GM20431 (cell line): ENCODE results near the gene DFFA.
"Not testable (repeated sequence)": the region's sequence is repeated elsewhere in the genome, so short reads cannot be mapped to it uniquely, and the experiment has no call there.

Experiments used
- in situ Hi-C: fragments of 300-500 bp; cut with MseI, MboI; formaldehyde crosslinking; loops from one replicate; pipeline ENCODE4 v1.15.0; 2020; ENCODE audit warnings: low sequenced_read_pairs; ENCODE audit not compliant: unreplicated experiment

Gene DFFA

DNA sequence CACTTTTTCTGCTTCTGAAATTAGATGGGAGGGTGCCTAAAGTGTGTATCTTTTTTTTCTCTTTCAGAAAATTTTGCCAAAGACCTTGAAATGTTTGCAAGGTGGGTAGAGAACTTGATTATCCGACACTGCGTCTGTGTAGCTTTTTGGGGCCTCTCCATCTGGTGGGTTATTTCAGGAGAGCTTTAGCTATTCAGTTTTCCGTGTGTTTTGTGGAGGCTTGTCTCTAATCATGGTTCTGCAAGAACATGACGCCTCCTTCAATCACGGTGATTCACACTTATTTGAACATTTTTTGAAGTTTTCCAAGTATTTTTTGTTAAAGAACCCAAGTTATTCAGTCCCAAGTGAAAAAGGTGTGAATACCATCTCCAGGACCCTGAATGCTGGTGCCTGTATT is 37.7 kb downstream of the DFFA start:
- in situ Hi-C loops = no loop called here

DNA sequence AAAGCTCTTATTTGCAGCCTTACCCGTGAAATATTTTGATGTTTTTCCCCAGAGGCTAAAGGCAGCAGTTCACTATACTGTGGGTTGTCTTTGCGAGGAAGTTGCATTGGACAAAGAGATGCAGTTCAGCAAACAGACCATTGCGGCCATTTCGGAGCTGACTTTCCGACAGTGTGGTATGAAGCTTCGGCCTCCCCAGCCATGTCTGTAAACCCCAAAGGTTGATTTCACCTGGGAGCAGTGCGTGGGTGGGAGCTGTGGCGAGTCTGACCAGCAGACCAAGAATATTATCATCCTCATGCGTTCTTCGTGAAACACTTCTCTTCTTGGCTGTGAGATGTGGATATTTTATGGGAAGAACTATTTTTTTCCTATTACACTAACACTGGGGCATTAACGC is 38.5 kb downstream of the DFFA start:
- in situ Hi-C loops = no loop called here

- in situ Hi-C loops = no loop called here
These were observed 39.2 kb downstream of the DFFA start for GRCh38 chr1:10432910-10433700.

DNA sequence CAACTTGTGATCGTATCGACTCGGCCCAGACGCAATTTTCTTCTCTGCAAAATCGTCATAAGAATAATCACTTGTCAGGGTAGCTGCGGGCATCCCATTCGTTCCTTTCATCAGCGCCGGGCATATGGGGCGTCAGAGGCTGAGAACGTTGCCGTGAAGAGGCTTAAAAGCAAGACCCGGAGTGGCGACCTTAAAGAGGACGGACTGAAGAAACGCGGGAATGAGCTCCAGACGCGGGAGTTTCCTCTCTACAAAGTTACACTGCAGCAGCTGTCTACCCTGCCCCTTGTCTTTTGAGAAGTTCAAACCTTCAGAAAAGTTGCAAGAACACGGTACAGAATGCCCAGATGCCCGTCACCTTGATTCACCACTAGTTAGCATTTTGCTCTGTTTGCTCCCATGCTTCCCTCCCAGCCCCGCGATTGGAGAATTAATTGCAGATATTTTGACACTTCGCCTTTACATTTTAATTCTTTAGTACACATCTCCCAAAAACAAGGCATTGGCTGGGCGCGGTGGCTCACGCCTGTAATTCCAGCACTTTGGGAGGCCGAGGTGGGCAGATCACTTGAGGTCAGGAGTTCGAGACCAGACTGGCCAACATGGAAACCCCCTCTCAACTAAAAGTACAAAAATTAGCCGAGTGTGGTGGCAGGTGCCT is 41.1 kb downstream of the DFFA start:
- in situ Hi-C loops = no loop called here

DNA sequence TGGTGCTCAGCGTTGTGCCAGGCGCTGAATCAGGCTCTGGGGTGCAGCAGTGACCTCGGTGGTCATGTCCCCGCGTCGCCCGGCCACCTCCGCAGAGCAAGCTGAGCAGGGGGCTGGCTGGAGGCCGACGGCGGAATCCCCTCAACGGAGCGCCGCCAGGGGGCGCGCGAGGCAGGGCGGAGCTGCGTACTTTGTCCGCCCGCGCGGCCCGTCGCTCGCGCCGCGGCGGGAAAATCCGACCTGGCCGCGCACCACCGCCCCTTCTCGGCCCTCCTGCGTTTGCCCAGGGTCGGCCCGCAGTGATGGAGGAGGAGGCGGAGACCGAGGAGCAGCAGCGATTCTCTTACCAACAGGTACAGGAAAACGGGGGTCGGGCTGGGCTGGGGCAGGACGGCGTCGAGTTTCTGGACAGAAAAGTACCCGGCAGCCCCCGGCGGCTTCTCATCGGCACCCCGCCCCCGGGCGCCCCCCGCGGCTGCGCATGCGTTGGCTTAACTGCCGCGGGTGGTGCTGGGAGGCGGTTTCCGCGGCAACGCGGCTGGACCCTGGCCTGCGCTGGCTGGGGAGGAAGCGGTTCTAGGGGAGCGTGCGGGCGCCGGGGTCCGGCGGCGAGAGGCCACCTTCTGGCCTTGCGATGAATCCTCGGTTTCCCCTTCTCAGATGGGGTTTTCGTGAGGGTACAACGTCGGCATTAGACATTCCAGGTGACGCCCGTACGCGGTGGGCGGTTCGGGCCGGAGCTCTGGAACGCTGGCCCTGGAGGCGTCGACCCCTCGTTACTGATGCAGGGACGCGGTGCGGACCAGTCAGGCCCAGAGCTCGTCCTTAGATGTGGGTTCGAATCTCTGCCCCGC is 41.9 kb downstream of the DFFA start, which contains the start of gene CENPS:
Gene CENPS, plus strand, starts transcription at position 218 of the 854 bp plus-strand sequence. Its CDS starts 85 bp downstream, at position 303.
- in situ Hi-C loops = no loop called here

GRCh38 chr1:10429868-10430215 is 42.5 kb downstream of the DFFA start:
- in situ Hi-C loops = no loop called here

DNA sequence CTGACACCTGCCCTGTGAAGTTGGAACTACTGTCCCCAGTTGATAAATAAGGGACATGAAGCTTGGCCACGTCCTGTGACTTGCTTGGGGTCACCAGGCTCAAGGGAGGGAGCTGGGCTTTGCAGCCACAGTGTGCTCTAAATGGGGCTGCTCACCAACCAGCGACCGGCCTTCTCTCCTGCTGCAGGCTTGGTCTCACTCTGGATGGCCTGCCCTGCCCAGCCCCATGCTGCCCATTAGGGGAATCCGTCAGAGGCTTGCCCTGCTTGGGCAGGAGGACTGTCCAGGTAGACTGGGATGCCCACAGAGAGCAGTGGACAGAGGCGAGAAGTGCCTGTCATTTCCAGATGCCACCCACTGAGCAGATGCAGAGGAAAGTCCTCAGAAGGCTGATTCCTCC is 43.3 kb downstream of the DFFA start:
- in situ Hi-C loops = no loop called here

GRCh38 chr1:10426535-10426848 is 45.8 kb downstream of the DFFA start:
- in situ Hi-C loops = not testable (repeated sequence)

- in situ Hi-C loops = not testable (repeated sequence)
These were observed 46.3 kb downstream of the DFFA start for GRCh38 chr1:10425826-10426534.

DNA sequence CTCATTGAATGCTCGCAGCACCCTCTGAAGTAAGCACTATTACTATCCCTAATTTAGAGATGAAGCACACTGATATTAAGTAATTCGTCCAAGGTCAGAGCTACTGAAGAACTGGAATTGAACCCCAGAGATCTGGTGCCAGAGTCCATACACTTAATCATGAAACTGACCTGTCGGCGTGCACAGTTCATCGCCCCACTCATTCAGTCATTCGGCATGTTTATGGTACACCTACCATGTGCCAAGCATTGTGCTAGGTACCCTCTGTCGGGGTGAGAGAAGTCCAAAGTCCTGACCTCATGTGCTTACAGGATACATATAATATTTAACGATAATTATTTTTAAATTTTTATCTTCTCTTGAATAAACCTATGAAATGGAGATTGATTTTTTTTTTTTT is 47.7 kb downstream of the DFFA start:
- in situ Hi-C loops = no loop called here

GRCh38 chr1:10424034-10424433 is 48.3 kb downstream of the DFFA start:
- in situ Hi-C loops = no loop called here

- in situ Hi-C loops = no loop called here
These were observed 50.7 kb downstream of the DFFA start for GRCh38 chr1:10421637-10422036.

DNA sequence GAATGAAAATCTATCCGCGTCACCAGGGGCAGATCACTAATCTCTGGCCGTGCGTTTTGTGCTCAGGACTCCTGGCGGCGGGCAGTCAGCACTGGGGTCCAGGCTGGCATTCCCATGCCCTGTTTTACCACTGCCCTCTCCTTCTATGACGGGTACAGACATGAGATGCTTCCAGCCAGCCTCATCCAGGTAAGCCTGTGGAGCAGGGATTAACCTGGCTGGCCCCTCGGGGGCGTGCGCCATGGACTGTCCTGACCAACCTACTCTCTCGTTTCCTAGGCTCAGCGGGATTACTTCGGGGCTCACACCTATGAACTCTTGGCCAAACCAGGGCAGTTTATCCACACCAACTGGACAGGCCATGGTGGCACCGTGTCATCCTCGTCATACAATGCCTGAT is 53.0 kb downstream of the DFFA start:
- in situ Hi-C loops = no loop called here

- in situ Hi-C loops = not testable (repeated sequence)
These were observed 53.6 kb downstream of the DFFA start for GRCh38 chr1:10418741-10419140.

DNA sequence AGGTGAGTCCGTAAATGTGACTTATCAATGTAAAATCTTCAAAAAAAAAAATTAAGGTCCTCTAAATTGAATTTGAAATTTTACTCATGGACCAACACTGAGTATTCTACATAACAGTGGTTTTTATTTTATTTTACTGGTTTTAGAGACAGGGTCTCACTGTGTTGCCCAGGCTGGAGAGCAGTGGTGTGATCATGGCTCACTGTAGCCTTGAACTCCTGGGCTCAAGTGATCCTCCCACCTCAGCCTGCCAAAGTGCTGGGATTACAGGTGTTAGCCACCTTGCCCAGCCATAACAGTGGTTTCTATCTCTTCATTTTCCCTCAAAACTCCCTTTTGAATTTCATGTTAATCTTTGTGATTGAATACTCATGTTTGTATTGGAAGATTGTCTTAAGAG is 56.4 kb downstream of the DFFA start:
- in situ Hi-C loops = not testable (repeated sequence)

DNA sequence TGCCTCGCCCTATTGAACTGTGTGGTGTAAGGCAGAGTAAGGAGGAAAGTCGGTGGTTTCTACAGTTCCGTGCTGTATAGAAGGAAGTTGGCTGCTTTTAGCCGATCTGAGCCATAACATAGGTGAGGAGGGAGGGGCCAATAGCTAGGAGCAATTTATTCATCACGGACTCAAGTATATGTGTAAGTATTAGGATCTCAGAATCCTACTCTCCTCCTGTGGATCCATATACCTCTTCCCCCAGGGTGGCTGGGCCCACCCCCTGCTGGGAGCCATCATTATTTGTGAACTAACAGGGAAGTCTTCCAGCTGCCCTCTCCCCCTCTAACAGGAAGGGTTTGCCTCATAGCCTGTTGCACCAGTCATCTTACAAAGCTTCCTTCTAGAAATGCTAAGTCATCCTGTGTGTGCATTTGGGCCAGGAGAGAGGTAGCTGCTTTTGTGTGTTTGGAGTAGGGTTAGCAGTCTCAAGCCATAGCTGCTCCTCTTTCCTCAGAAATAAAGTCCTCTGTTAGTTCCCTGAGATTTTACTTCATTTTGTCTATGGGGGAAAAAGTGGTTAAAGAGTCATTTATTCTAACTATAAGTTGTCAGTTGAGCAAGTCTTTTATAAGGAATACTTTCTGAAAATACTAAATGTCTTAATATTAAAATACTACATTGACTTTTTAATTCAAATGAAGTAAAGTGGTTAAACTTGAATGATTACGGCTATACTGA is 57.0 kb downstream of the DFFA start:
- in situ Hi-C loops = no loop called here

DNA sequence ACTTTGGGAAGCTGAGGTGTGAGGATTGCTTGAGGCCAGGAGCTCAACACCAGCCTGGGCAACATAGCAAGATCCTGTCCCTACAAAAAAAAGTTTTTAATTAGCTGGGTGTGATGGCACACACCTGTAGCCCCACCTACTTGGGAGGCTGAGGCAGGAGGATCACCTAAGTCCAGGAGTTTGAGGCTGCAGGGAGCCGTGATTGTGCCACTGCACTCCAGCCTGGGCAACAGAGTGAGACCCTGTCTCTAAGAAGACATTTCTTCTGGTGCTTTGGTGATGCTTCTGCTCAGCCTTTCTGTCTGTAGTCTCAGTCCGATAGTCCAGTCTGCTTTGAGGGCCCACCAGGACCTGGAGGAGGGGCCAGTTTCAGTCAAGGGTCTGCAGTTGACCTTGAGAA is 65.1 kb downstream of the DFFA start:
- in situ Hi-C loops = no loop called here
